NCI-H1048 (cell line): ENCODE data around the gene DAAM1.

Experiments
- DNase-seq: peaks from one replicate; lab custom pipeline; 2025; lab: John Stamatoyannopoulos, UW

Gene DAAM1

DNA sequence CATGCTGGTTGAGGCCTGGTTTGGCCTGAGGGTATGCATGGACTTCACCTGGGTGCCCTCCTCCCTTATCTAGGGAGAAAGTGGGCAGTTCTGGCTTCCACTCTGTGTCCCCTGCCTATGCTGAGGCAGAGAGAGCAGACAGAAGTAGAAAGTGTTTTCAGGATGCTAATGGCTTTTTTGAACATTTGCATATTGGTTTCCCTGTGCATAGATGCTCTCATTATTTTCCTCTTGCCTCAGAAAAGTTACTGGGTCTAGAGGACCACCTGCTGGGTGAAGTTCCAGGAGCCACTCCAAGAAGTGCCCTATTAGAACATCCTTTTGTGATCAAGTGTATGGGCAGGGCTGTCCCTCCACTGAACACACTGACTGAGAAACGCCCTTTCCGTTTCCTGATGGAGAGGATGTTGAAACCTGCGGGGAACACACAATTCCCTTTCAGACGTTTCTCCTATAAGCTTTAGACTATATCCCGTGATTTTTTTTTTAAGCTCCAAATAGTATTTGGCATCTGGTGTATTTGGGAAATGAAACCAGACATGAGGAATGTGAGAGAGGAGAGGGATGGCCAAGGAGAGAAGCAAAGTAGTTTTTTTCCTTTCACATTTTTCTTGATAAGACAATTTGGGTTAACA, 66.6 kb downstream of the DAAM1 start:
- peak; percentile 17 for DNase-seq

DNA sequence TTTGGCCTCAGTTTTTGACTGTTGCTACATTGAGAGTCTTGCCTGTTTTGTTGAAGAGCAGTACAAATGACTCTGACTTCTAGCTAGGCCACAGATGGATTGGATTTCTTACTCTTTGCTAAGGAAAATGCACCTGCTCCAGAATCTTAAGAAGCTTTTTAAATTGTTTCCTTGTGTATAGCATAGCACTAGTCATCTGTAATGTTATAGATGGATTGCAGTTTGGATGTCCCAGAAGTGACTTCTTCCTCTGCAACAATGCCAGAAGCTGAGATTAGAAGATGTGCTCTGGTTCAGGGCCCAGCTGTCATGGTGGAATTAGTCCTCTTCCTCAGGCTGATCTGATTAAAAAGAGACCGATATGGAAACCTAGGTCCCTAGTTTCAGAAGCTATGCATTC, 67.9 kb downstream of the DAAM1 start:
- DNase-seq = no peak

DNA sequence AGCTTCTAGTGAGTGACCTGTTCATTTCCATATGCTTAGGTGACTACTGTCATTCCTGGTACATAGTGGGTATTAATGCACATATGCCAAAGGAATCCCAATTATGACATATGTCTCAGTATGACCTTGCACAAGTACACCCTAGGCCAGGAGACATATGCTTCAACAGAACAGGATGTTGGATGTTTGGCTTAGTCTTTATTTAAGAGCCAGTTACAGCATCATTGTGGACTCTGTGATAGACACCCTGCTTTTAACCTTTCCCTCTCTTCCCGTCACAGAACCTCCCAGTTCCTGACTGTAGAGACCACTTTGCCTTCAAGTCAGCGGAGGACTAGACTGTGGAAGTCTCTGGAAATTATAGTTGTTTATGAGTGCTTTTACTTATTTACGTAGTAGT, 72.9 kb downstream of the DAAM1 start:
- DNase-seq = no peak

DNA sequence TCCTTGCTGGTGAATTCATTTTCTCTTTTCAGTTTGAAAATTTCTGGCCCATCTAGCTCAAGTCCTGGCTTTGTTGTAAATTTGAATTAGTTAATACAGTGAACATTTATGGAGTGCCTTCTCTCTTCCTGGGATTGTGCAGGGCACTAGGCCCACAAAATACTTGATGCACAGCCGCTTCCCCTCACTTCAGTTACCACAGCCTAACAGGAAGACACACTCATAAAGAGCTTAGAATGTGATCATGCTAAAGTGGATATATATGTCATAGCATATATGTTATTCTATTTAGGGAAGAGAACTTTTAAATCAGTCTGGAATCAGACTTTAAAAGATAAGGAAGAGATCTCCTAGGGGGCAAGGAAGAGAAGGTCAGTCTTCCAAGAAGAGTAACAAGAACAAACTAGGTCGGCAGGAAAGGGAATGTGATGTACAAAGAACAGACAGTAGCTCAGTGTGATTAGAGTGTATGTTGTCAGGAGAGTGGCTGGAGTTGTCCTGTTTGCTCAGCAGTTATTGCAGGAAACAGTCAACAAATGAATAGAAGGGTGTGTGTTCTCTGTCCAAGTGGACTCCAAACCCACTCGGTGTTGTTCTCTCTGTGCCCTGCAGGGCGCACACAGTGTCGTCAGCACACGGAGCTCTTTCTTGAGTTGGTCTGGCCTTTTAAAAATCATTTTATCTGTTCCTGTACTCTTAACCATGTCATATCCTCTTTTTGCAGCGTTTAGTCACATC, 74.4 kb downstream of the DAAM1 start:
- no peak for DNase-seq

DNA sequence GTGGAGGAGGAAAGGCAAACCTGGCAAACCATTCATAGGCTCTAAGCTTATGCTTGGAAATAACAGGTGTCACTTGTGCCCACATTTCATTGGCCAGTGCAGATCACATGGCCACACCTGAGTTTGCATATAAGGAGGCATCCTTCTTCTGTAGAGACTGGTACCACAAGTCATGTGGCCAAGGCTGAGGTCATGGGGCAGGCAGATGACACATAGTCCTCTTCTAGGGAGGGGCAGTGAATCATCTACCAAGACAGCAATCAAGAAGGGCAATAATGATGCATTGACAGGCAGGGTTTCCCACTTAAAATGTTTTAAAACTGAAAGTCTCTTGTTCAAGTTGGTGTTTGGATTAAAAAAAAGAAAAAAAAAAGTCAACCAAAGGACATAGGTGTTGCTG, 77.3 kb downstream of the DAAM1 start:
- DNase-seq = no peak

DNA sequence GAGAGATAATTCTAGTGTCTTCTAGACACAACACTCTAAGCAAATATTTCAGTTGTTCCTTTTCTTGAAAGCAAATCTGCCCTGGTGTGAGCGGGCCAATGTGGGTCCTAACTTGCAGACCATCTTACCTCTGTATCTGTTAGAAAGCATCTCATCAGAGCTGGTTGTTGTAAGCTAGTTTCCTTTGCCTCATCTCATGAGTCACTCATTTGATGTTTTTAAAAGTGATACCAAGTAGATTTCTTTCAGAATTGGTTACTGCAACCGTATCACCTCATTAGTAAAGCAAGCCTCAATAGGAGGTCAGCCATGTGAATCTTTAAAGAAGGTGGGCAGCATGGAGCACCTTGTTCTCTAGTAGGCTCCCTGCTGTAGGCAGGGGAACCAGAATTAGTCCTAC, 78.6 kb downstream of the DAAM1 start:
- DNase-seq = no peak

DNA sequence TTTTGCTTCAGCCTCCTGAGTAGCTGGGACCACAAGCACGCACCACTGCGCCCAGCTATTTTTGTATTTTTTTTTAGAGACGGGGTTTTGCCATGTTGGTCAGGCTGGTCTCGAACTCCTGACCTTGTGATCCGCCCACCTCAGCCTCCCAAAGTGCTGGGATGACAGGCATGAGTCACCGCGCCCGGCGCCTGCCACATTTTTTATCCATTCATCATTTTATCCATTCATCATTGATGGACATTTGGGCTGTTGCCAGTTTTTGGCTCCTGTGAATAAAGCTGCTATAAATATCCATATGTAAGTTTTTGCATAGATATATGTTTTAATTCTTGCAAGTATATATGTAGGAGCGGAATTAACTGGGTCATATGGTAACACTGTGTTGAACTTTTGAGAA, 79.5 kb downstream of the DAAM1 start:
- DNase-seq = no peak

DNA sequence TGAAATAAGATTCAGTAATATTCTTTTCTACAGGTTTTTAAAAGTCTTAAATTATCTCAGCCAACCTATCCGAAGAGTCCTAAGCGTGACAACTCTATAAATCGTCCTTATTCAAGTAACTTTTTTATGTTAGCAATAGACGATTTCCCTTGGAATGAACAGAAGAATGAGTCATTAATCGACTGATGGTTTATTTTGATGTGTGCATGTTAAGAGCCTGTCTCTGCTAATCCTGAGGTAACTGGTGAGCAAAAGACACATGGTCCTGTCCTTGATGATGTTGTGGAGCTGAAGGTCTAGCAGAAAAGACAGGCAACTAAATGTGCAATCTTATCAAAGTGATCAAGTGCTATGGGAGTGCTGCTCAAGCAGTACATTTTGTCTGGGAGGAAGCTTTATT, 80.4 kb downstream of the DAAM1 start:
- DNase-seq = no peak

DNA sequence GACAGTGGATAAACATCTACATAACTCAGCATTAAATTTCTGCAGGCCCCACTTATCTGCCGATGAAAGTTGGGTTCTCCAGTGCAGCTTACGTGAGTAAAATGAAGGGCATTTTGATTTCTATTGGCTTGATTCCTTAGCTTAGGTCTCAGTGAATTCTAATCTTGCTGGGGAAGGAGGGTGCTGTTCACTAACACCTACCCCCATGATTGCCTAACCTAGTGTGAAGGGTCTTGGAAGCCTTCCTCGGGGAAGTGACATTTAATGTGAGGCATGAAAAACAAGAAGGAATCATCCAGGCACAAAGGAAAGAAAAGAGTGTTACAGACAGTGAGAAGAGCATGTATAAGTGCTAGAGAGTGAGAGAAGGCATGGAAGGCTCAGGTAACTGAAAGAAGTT, 81.0 kb downstream of the DAAM1 start:
- DNase-seq = no peak

DNA sequence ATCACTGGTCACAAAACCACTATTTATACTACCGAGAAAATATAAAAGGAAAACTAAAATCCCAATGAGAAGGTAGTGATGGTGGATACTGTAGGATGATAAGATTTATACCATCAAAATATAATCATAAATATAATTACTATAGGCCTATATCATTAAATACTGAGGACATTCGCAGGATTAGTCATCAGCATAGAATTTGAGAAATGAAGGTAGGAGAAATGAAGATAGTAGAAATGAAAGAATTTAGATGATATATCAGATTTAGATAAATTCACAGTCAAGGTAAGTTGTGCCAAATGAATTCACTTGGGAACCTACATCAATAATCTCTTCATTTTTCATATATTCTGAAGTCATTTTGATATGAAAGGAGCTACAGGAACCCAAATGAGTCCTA, 82.8 kb downstream of the DAAM1 start:
- no peak for DNase-seq

DNA sequence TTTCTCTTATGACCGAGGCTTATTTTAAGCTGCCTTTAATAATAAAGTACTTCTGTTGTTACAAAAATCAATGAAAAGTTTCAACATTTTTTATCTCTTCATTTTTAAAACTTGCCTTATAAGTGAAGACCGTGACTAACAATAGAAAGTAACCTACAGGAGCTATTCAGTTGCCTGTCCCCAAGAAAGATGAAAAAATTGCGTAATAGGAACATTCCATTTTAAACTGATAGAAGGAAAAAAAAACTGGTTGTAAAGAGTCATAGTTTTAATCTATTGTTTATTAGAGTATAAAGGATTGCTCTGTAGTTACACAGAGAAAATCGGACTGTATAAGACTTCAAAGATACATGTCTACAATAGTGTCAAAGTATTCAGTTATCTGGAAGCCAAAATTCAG, 83.3 kb downstream of the DAAM1 start:
- no peak for DNase-seq

DNA sequence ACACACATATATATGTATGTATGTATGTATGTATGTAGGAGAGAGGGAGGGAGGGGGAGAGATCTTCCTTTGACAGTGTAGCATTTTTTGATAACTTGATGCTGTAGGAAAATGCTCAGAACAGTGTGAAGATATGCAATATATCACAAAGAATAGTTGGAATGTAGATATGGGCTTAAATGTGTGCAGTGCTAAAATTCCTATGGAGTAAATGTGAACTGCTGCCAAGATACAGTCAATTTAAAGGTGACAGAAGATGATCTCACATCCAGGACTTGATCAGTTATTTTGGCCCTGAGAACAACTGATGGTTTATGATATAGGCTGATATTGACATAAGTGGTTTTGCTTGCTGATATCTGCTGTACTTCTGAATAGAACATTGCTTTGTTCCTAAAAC, 84.2 kb downstream of the DAAM1 start:
- no peak for DNase-seq

DNA sequence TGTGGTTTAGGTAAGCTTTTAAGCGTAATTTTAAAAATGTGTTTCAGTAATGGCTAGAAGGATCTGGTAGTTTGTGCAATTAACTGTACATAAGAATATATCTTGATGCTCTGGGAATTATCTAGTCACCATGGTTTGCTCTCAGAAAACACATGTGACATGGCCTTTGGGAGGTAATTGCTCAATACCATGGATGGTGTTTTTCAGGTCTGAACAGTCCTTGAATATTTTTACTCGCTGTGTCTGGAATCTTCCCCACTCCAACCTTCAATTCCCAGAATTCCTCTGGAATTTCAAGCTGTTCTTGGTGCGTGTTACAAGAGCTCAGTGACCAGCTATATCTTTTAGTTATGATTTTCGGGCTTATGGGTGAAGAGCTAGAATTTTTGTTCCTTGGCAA, 85.3 kb downstream of the DAAM1 start:
- no peak for DNase-seq

DNA sequence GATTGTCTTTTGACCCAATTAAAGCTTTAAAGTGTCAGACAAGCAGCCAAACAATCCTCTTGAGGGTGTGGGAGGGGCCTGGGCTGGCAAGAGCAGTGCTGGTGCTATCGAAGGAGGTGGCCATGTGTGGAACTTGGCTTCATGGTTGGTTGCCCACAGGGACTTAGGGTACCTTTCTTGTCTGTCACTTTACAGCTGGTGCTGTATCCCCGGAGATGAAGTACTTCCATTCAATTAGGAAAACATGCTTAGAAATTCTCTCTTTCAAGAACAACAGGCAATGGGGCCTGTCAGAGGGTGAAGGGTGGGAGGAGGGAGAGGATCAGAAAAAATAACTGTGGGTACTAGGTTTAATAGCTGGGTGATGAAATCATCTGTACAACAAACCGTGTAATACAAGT, 86.5 kb downstream of the DAAM1 start:
- no peak for DNase-seq

DNA sequence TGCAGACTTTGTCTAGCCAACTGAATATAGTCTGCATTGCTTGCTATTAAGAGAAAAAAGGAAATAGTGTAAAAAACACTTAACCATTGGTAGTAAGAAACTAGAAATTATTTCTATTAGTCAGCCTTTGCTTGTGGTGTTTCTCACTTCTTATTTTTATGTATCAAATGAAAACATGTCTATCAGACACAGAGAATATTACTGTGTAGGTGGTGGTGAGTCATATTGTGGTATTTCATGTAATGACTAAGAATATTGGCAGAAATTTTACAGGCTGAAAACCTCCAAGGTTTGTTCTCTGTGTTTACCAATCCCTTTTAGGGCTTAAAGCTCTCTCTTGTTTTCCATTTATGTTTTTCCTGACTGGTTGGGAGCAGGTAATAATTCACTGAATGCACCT, 87.2 kb downstream of the DAAM1 start:
- DNase-seq = no peak

DNA sequence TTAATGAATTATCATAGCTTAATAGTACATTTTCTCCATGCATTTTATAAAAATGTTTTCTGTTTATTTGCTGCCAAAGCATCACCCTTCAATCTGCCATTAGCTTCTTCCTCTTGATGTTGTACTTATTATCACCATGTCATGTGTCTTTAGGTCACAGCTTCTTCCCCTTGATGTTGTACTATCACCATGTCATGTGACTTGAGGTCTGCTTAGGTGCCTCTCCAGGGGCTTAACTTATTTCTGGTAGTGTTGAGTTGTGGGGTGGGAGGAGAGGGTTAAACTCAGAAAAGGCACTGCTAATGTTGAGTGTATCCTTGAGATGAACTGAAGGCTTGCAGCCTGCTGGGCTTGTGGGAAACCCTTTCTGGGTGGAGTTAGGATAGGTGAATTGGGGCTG, 87.8 kb downstream of the DAAM1 start:
- DNase-seq = no peak

DNA sequence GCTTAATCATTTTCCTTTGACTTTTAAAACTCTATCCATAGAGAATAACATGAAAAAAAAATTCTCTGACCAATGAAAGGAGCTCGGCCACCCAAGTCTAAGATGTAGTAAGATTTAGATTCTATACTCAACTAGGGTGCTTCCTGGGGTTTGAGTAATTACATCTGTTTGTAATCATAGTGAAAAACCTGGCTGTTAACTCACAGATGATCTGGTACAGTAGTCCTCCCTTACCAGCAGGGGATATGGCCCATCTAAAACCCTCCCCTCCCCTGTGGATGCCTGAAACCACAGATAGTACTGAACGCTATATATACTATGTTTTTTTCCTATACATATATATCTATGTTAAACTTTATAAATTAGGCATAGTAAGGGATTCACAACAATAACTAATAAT, 89.2 kb downstream of the DAAM1 start:
- no peak for DNase-seq

DNA sequence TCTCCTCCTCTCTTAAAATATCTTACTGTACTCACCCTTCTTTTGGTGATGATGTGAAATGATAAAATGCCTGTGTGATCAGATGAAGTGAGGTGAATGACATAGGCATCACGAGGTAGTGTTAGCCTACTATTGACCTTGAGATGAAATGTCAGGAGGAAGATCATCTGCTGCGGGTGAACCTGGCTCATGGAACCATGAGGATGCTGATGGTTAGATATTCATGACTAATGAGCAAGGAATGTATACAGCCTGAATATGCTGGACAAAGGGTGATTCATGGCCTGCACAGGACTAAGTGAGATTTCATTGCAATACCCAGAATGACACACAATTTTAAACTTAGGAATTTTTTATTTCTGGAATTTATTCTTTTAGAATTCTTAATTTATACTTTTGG, 89.6 kb downstream of the DAAM1 start:
- no peak for DNase-seq

DNA sequence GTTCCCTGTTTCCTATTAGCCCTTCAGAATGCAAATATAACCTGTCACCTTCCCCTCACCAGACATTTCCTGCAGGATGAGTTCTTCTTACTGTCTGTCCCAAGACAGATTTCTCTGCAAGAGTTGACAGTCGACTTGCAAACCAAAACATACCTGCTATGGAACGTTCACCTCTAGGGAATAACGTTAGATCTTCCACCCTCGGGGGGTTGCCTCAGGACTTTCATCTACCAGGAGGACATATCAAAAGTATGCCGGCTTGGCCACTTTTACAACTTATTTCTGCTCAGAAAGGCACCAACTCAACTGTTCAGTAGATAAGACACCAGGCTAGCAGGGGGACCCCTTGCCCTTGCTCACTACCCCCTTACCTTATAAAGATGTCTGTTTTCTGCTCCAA, 92.5 kb downstream of the DAAM1 start:
- DNase-seq = no peak

DNA sequence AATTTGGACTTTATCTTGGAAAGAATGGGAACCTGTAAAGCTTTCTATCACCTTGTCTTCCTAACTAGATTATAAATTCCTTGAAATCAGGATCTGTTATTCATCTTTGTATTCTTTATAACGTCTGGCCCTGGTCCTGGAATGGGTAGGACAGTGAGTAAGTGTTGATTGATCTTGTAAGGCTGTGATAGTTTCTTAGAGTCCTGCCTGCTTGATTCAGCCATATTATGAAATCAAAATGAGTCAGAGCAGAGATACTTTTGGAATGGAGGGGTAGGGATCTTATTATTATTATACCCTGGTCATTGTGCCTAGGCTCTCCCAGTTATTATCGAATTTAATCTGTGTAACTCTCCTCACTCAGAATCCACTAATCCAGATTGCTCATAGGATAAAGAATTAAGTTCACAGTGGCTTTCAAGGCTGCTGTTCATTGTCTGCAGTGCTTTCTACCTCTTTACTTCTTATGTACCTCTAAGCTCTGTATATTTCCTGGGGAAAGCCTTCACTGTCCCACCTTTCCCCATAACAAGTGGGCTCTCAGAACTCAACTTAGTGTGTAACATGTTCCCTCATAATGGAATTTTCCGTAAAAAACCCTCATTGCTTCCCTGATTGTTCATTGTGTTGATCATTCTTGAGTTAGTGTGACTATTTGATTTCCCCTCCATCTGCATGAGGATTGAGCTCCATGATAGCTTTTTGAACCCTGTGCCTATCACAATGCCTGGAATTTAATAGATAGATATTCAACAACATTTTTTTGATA, 93.3 kb downstream of the DAAM1 start:
- no peak for DNase-seq

DNA sequence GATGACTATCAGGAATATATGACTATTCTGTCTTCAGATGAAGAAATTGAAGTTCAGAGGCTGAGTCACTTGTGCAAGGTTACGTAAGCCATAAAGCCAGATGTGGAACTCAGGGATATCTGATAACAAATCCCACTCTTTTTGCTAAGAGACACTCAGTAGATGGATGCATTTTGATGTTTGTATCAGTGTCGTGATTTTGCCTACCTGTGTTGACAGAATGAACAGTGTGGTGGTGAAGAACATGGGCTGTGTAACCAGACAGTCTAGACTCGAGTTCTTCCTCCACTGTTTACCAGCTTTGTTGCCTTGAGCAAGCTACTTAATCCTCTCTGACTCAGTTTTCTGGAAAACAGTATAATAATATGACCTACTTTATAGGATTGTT, 93.9 kb downstream of the DAAM1 start:
- DNase-seq = no peak

DNA sequence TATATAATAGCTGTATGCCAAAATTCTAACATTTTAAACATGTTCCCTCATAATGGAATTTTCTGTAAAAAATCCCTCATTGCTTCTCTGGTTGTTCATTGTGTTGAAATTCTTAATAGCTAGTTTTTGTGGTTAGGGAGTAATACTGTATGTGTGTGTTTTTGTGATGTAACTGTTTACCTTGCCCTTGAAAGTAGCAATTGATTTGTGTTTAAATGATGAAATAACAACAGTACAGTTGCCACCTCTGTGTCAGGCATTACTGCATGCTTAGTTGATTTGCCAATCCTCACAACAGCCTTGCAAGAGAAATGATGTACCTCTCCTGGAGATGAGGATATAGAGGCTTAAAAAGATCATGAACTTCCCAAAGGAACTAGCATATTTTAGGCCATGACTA, 94.9 kb downstream of the DAAM1 start:
- DNase-seq = no peak

DNA sequence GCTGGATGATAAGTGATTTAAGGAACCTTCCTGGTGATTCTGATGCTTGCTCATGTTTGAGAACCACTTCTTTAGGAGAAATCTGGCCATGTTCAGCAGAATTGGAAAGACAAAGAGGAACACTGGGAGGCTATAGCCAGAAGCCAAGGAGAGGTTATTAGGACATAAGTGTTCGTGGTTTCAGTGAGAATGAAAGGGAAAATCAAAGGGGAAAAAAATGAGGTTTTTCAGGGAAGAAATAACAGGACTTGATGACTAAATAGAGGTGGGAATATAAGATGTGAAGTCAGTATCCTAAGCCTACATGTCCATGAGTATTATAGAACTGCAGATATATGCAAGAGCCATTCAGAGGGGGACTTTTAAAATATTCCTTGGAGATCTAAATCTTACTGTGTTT, 95.6 kb downstream of the DAAM1 start:
- no peak for DNase-seq

DNA sequence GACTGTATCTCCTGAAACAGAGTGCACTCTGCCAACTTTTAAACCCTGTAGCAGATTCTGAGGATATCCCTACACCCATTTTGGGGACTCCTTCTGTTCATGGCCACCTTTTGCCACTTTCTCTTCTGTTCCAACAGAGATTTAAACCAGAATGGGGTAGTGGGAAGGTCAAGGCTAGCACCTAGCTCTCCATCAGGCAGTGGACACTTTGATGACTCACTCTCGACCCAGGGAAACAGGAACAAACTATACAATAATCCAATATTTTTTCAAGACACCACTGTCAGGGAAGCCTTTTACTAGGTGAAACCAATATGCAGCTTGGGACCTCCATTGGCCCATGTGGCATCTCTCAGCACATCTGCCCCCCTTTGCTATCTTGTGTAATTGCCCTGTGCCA, 103.6 kb downstream of the DAAM1 start:
- DNase-seq = no peak
